OCI-LY7 (cell line): ENCODE measurements around the gene GMDS.

Source experiments
- EZH2phosphoT487 ChIP-seq: fragments of 200-600 bp; sonication (generic); IDR thresholded peaks from 2 replicates; pipeline ENCODE4 v1.6.1; 2018; ENCODE audit warnings: low read depth, borderline replicate concordance, mild to moderate bottlenecking, mixed run types, antibody characterized with exemption, low read length, moderate library complexity, mixed read lengths
- TF ChIP-seq, protein P1 (sequence below): fragments of 200-600 bp; sonication (generic); conservative IDR thresholded peaks from 2 replicates; pipeline ENCODE4 v1.5.1; 2014; ENCODE audit warnings: mild to moderate bottlenecking, antibody characterized with exemption, low read length, moderate library complexity, mixed read lengths

DNA sequence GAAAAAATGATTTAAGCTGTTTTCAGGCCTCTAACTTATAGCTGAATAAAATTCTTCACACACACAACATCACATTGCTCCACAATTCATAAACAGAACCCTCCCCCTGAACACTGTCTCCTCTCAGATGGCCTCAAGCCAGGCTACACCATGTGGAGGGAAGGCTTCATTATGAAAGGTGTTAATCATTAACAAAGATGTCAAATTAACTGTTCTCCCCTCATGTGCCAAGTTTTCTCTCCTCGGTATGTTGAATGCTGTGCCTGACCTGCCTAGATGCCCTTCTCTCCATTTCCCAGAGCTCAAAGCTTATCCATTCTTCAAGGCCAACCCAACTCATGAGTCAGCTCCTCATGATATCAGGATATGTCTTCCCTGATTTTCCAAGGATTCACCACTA lies 210.4 kb downstream of the GMDS start:
- TF ChIP-seq, protein P1, sequence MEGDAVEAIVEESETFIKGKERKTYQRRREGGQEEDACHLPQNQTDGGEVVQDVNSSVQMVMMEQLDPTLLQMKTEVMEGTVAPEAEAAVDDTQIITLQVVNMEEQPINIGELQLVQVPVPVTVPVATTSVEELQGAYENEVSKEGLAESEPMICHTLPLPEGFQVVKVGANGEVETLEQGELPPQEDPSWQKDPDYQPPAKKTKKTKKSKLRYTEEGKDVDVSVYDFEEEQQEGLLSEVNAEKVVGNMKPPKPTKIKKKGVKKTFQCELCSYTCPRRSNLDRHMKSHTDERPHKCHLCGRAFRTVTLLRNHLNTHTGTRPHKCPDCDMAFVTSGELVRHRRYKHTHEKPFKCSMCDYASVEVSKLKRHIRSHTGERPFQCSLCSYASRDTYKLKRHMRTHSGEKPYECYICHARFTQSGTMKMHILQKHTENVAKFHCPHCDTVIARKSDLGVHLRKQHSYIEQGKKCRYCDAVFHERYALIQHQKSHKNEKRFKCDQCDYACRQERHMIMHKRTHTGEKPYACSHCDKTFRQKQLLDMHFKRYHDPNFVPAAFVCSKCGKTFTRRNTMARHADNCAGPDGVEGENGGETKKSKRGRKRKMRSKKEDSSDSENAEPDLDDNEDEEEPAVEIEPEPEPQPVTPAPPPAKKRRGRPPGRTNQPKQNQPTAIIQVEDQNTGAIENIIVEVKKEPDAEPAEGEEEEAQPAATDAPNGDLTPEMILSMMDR: no peak
- TF ChIP-seq EZH2phosphoT487: no peak
